ENCODE results near the gene CLUH. TPM values are rescaled to one million over a fixed set of nuclear protein-coding genes. Genes with fewer than 3 reads are reported as not detected.

The CLUH gene
- total RNA-seq, 4 donors from 2014 or later: 42.6 to 87.6 (median 52.9) TPM

DNA sequence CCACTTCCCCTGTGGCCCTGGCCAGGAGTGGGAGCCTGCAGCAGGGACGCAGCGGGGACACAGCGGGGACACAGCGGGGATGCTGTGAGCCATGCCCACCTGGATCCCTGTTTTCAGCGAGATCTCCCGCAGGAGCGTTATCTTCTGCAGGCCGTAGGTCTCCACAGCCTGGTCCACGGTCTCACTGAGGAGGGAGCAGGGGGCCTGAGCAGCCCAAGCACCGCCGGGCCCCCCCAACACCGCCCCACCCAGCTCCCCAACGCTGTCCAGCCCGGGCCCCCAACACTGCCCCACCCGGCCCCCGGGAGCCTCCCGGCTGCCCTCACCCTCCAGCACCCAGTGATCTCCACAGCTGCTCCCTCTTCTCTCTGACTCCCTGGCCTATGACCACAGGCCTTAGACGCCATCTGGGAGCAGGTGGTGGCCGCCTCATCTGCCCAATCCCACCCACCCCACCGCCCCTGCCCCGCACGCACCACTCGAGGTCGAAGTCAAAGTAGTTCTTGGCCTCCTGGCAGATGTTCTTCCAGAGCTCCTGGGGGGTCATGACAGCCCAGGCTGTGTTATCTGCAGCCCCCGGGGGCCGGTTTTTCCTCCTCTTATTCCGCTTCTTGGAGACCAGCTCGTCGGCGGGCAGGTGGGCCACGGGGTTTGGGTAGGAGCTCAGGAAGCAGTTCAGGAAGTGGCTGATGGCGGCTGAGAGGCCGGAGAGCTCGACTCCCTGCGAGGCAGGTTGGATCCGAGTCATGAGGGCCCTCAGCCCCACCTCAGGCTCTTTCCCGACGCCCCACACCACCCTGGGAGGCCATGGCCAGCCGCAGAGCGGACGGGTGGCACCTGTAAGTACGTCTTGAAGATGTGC, 17.0 kb downstream of the CLUH start:
- H3K4me3 ChIP-seq: no peak overlapping the region
- WGBS, 2 donors (ENCODE audit: low coverage in 1 of 2): no CpG with 5 or more reads among the region's 42 CpGs
- no peaks in the 10 kb centered on the region for H3K27me3 ChIP-seq
- H3K4me1 ChIP-seq: peaks cover 0 to 9% (median 6%) of the 10 kb centered on the region in 3 donors
- H3K36me3 ChIP-seq: peaks cover 0 to 100% of the 10 kb centered on the region in 2 donors
- no peaks in the 10 kb centered on the region for H3K9me3 ChIP-seq
- H3K27ac ChIP-seq: no peak overlapping the region
- TF ChIP-seq POLR2AphosphoS5 (IDR thresholded peaks at IDR 0.05) (no peak), EP300 (IDR thresholded peaks at IDR 0.05) (no peak), POLR2A (IDR thresholded peaks at IDR 0.05) (no peak)
- TF ChIP-seq, protein P1, sequence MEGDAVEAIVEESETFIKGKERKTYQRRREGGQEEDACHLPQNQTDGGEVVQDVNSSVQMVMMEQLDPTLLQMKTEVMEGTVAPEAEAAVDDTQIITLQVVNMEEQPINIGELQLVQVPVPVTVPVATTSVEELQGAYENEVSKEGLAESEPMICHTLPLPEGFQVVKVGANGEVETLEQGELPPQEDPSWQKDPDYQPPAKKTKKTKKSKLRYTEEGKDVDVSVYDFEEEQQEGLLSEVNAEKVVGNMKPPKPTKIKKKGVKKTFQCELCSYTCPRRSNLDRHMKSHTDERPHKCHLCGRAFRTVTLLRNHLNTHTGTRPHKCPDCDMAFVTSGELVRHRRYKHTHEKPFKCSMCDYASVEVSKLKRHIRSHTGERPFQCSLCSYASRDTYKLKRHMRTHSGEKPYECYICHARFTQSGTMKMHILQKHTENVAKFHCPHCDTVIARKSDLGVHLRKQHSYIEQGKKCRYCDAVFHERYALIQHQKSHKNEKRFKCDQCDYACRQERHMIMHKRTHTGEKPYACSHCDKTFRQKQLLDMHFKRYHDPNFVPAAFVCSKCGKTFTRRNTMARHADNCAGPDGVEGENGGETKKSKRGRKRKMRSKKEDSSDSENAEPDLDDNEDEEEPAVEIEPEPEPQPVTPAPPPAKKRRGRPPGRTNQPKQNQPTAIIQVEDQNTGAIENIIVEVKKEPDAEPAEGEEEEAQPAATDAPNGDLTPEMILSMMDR (IDR thresholded peaks at IDR 0.05): no peak
- ATAC-seq: no peak

DNA sequence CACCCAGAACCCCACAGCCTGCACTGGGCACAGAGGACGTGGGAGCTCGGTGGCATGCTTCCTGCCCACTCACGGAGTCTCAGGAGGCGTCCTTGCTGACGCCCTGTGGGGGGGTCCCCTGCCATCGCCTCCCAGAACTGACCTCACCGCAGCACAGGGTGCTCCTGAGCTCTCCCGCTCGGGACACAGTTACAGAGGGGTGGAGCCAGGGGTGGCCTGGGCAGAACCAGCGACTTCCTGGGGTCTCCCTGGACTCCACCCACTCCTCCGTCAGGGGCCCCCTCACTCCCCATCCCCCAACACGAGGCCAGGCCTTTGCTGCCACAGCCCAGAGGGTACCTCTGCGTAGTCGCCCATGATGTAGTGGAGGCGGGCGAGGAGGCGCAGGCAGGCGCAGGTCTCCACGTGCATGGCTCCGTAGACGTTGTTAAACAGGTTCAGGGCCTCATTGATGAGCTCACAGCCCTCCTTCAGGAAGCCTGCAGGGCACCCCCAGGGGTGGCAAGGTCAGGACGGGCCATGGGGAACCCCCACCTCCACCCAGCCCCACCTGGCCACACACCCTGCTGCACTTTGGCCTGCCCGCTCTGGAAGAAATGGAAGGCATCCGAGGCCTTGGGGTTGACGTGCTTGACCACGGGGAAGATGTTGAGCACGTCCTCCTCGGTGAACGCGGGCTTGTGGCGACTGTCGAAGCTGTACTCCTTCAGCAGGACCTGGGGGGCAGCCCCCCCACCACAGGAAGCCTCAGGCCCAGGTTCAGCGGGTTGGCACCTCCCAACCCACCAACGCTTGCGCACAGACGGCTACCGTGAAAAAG, 17.8 kb downstream of the CLUH start:
- no peaks in the 10 kb centered on the region for H3K9me3 ChIP-seq
- 91% methylated on average over 4 of the region's 37 CpGs; no CpG with 5 or more reads in 1 of the 2 donors for WGBS, 2 donors (ENCODE audit: low coverage in 1 of 2)
- H3K27ac ChIP-seq: no peak overlapping the region
- H3K4me3 ChIP-seq: no peak overlapping the region
- H3K27me3 ChIP-seq: no peaks in the 10 kb centered on the region
- TF ChIP-seq, protein P1 (IDR thresholded peaks at IDR 0.05): no peak
- TF ChIP-seq POLR2AphosphoS5 (IDR thresholded peaks at IDR 0.05) (no peak), EP300 (IDR thresholded peaks at IDR 0.05) (no peak), POLR2A (IDR thresholded peaks at IDR 0.05) (no peak)
- peaks cover 0 to 91% of the 10 kb centered on the region in 2 donors for H3K36me3 ChIP-seq
- peaks cover 0 to 17% (median 15%) of the 10 kb centered on the region in 3 donors for H3K4me1 ChIP-seq
- no peak for ATAC-seq

DNA sequence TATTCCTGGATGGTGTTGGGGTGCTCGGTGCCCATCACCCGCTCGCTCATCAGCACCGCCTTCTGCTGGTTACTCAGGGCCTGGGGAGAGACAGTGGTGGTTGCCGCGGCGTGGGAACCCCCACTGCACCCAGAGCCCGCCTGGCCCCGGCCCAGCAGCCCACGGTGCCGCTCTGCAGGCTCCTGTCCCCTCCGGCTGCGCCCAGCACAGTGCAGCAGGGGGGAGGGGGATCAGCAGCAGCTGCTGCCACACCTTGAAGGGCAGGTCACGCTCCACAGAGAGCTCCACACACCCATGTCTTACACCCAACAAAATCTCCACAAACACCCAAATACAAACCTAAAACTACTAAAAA, 18.8 kb downstream of the CLUH start:
- TF ChIP-seq, protein P1 (IDR thresholded peaks at IDR 0.05): no peak
- TF ChIP-seq POLR2AphosphoS5 (IDR thresholded peaks at IDR 0.05) (no peak), POLR2A (IDR thresholded peaks at IDR 0.05) (no peak), EP300 (IDR thresholded peaks at IDR 0.05) (no peak)
- no peak overlapping the region for H3K27ac ChIP-seq
- WGBS, 2 donors (ENCODE audit: low coverage in 1 of 2): no CpG with 5 or more reads among the region's 14 CpGs
- ATAC-seq: no peak
- H3K36me3 ChIP-seq: peaks cover 0 to 81% of the 10 kb centered on the region in 2 donors
- peaks cover 0 to 28% (median 24%) of the 10 kb centered on the region in 3 donors for H3K4me1 ChIP-seq
- H3K4me3 ChIP-seq: no peak overlapping the region
- no peaks in the 10 kb centered on the region for H3K9me3 ChIP-seq
- H3K27me3 ChIP-seq: no peaks in the 10 kb centered on the region

DNA sequence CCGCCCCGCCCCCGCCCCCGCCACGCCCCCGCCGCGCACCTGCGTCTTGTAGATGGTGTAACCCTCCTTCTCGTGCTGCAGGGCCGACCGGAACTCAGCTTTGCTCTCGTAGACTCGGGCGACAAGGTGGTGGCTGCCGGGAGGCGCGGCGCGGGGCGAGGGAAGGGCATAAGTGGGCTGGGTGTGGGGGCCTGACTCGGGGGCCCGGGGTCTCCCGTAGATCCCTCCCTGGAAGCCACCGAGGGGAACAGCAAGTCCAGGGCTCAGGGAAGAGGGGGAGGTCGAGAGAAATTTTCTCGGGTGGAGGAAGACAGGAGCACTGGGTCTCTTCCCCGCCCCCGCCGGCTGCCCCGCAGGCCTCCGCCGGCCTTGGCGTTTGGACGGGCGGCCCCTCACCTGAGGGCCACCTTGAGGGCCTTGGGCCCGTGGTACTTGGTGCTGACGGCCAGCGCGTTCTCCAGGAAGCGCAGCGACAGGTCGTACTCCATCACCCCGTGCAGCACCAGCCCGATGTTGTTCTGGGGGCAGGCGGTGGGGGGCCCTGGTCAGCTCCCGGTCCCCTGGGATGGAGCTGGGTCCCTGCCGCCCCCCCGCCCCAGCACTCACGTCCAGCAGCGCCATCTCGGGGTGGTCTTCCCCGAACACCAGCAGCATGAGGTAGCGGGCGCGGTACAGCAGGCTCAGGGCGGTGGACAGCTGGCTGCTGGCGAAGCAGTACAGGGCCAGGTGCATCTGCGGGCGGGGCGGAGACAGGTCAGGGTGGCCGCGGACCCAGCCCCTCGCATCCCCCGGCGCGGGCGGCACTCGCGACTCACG, 19.4 kb downstream of the CLUH start:
- no peaks in the 10 kb centered on the region for H3K9me3 ChIP-seq
- 70% methylated on average over 2 of the region's 71 CpGs; no CpG with 5 or more reads in 1 of the 2 donors for WGBS, 2 donors (ENCODE audit: low coverage in 1 of 2)
- no peak overlapping the region for H3K4me3 ChIP-seq
- TF ChIP-seq EP300 (IDR thresholded peaks at IDR 0.05) (no peak), POLR2AphosphoS5 (IDR thresholded peaks at IDR 0.05) (no peak), POLR2A (IDR thresholded peaks at IDR 0.05) (no peak)
- TF ChIP-seq, protein P1 (IDR thresholded peaks at IDR 0.05): no peak
- ATAC-seq: no peak
- no peak overlapping the region for H3K27ac ChIP-seq
- no peaks in the 10 kb centered on the region for H3K27me3 ChIP-seq
- peaks cover 0 to 33% (median 28%) of the 10 kb centered on the region in 3 donors for H3K4me1 ChIP-seq
- H3K36me3 ChIP-seq: peaks cover 0 to 75% of the 10 kb centered on the region in 2 donors

Data from gastroesophageal sphincter (tissue), 4 donors.